ENCODE data around the gene COL23A1.

Gene COL23A1

GRCh38 chr5:178392386-178392785 is 197.8 kb downstream of the COL23A1 start:
- DNase-seq (ENCODE audit: low read depth in 2 of 2) = no peak

- DNase-seq (ENCODE audit: low read depth in 2 of 2) = no peak
Observed at GRCh38 chr5:178391480-178391879, 198.7 kb downstream of the COL23A1 start.

GRCh38 chr5:178389796-178390195 is 200.4 kb downstream of the COL23A1 start:
- DNase-seq (ENCODE audit: low read depth in 2 of 2) = no peak

GRCh38 chr5:178389026-178389729 is 201.0 kb downstream of the COL23A1 start:
- DNase-seq (ENCODE audit: low read depth in 2 of 2) = no peak

GRCh38 chr5:178388386-178389025 is 201.7 kb downstream of the COL23A1 start:
- no peak for DNase-seq (ENCODE audit: low read depth in 2 of 2)

GRCh38 chr5:178387856-178388190 is 202.4 kb downstream of the COL23A1 start:
- no peak for DNase-seq (ENCODE audit: low read depth in 2 of 2)

- no peak for DNase-seq (ENCODE audit: low read depth in 2 of 2)
Observed at GRCh38 chr5:178387061-178387855, 202.9 kb downstream of the COL23A1 start.

GRCh38 chr5:178386336-178386931 is 203.8 kb downstream of the COL23A1 start:
- DNase-seq (ENCODE audit: low read depth in 2 of 2) = no peak

GRCh38 chr5:178385496-178385890 is 204.7 kb downstream of the COL23A1 start:
- no peak for DNase-seq (ENCODE audit: low read depth in 2 of 2)

GRCh38 chr5:178384816-178385495 is 205.2 kb downstream of the COL23A1 start:
- DNase-seq (ENCODE audit: low read depth in 2 of 2) = no peak

GRCh38 chr5:178383919-178384815 is 206.0 kb downstream of the COL23A1 start:
- DNase-seq (ENCODE audit: low read depth in 2 of 2) = no peak

- no peak for DNase-seq (ENCODE audit: low read depth in 2 of 2)
Observed at GRCh38 chr5:178383301-178383918, 206.8 kb downstream of the COL23A1 start.

- DNase-seq (ENCODE audit: low read depth in 2 of 2) = no peak
Observed at GRCh38 chr5:178382754-178383164, 207.4 kb downstream of the COL23A1 start.

- no peak for DNase-seq (ENCODE audit: low read depth in 2 of 2)
Observed at GRCh38 chr5:178381921-178382695, 208.1 kb downstream of the COL23A1 start.

GRCh38 chr5:178381206-178381605 is 209.0 kb downstream of the COL23A1 start:
- no peak for DNase-seq (ENCODE audit: low read depth in 2 of 2)

- no peak for DNase-seq (ENCODE audit: low read depth in 2 of 2)
Observed at GRCh38 chr5:178380541-178381074, 209.6 kb downstream of the COL23A1 start.

- DNase-seq (ENCODE audit: low read depth in 2 of 2) = no peak
Observed at GRCh38 chr5:178380086-178380485, 210.1 kb downstream of the COL23A1 start.

- DNase-seq (ENCODE audit: low read depth in 2 of 2) = no peak
Observed at GRCh38 chr5:178378527-178379484, 211.4 kb downstream of the COL23A1 start.
